SHP77 treated with DMSO at 0.1 percent for 48 hours (cell line): ENCODE results near the gene SIRPA.

Experiments
- DNase-seq: peaks from one replicate; lab custom pipeline; 2025; lab: John Stamatoyannopoulos, UW

SIRPA gene

GRCh38 chr20:1951436-1952115 is 56.4 kb downstream of the SIRPA start:
- no peak for DNase-seq

DNA sequence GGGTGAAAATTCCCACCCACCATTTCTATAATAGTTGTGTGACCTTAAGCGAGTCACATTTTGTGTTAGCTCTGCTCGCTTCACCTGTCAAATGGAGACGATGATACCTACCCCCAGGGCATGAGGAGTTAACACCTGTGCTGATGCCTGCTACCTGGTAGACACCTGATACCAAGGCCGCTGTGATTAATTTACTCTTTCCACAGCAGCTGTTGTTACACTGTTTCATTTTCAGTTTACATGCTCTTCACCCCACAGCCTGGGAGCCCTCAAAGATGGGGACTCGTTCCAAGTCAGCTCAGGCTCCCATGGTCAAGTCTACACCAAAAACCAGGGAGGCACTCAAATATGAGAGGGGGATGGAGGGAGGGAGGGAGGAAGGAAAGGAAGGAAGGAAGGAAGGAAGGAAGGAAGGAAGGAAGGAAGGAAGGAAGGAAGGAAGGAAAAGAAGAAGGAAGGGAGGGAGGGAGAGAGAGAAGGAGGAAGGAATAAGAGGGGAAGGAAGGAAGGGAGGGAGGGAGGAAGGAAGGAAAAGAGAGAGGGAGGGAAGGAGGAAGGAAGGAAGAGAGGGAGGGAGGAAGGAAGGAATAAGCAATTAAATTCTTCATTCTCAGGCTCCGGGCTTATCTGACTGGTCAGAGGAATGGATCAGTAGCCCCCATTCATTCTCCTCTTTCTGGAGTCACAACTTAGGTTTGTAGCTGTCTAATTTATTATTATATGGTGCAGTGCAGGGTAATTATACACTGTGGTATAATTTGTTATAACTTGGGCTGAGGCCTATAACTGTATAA is 57.7 kb downstream of the SIRPA start:
- DNase-seq = no peak

DNA sequence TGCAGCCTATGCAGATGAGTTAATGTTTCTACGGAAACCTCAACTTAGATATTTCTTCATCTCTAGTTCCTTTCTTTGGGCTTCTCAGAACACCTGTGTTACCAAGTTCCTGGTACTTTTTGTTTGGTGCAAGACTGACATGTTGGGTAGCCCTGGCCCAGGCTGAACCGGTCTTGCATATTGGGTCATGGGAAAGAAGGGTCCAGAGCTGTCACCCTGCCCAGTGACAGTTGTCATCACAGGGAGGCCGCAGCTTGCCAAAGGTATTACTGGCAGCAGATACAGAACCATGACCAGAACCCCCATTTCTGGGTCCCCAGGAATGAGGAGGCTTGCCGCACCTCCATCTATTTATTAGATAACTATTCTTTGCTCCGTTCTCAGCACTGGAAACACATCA is 58.4 kb downstream of the SIRPA start:
- no peak for DNase-seq

DNA sequence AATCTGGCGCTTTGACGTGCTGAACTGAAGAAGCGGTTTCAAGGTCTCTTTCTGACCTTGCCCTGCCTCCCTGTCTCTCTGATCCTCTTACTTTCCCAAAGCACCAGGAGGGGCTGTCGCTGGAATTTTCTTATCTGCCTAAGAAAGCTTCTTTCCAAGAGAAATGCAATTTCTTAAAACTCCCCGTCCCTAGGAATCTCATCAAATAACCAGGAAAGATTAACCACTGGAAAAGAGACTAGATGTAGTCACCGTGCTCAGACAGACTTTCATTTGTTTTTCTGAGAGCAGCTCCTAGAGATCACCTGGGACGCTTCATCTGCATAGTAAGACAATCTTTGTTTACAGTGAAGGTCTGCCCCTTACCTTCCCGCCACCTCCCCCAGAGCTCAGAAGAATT is 60.0 kb downstream of the SIRPA start:
- no peak for DNase-seq

DNA sequence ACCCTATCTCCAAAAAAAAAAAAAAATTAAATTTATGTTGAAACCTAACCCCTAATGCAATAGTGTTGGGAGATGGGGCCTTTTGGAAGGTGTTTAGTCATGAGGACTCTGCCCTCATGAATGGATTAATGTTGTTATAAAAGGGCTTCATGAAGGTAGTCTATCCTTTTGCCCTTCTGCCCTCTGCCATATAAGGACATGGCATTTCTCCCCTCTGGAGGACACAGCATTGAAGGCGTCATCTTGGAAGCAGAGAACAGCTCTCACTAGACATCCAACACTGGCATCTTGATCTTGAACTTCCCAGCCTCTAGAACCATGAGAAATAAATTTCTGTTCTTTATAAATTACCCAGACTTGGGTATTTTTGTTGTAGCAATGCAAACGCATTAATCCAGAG is 63.2 kb downstream of the SIRPA start:
- DNase-seq = no peak

DNA sequence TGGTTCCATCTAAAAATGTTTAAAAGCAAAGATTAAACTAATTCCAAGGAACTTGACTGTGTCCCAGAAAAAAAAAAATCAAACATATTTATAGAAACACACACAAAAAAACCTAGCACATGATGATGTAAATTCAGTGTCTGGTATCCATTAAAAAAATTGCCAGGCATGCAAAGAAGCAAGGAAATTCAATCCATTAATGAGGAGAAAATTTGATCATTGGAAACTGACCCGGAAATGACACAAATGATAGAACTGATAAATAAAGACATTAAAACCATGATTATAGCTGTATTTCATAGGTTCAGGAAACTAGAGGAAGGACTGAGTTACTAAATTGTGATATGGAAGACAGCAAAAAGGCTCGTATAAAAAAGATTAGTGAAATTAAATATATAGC is 63.9 kb downstream of the SIRPA start:
- no peak for DNase-seq

GRCh38 chr20:1961374-1961773 is 66.2 kb downstream of the SIRPA start:
- DNase-seq = no peak

- no peak for DNase-seq
Measured at GRCh38 chr20:1964061-1964460, 68.9 kb downstream of the SIRPA start.

GRCh38 chr20:1964659-1965405 is 69.6 kb downstream of the SIRPA start:
- DNase-seq = no peak

GRCh38 chr20:1965520-1966351 is 70.5 kb downstream of the SIRPA start:
- DNase-seq = no peak

GRCh38 chr20:1968964-1969363 is 73.8 kb downstream of the SIRPA start:
- DNase-seq = no peak

DNA sequence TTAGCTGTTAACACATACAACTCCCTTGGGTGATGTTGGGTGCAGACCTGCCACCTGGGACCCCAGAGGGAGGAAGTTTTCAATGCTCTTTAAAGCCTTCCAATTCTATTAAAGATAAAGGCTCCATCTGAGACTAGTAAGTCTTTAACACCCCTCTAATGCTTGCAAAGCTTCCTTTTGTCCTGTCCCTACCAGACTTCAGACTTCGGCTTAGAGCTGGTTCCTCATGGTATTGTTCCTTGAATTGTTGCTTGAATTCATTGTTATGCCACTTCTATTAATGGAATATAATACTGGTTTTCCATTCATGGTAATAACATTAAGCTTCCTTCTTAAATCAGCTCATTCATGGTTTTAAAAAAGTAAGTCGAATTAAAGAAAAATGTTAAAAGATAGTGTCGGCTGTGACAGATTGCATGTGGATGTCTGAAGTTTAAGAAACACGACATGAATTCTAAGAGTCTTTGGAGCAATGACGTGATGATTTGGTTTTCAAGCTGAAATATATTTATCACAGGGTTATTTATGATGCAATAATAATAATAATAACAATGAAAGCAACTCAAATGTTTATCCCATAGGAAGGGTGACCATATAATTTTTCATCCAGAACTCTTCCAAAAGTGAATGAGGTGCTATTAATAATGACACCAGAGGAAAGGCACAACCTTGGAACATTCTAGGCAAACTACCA is 76.8 kb downstream of the SIRPA start:
- no peak for DNase-seq

DNA sequence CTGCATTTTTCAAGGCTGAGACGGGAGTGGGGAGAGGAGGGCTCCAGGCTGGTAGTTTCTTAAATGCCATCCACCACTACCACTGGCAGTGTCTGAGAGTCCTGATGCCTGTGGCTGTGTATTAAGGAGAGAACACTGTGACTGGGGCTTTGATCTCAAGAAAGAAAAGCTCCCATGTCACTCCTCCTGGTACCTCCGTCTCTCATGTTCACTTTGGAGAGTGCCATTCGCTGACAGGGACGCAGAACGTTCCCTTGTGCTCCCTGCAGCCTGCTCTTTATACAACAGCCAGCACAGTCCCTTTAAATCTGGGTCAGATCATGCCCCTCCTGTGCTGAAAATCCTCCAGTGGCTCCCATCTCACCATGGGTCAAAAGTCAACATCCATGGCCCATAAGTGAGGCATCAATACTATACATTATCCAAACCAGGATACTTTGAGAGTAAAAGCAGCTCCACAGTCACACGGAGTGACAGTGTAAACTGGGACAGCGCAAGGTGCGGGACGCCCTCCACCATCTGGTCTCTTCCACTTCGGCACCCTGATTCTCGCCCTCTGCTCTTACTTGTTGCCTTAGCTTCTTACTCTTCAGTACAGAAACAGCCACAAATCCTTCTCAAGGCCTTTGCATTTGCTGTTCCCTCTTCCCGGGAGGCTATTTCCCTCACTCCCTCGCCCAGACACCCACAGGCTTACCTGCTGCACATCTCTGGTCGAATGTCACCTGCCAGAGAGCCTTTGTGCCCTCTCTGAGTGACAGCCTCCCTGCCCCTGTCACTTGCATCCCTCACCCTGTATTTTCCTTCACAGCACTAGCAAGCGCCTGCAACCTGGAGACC is 78.6 kb downstream of the SIRPA start:
- no peak for DNase-seq

DNA sequence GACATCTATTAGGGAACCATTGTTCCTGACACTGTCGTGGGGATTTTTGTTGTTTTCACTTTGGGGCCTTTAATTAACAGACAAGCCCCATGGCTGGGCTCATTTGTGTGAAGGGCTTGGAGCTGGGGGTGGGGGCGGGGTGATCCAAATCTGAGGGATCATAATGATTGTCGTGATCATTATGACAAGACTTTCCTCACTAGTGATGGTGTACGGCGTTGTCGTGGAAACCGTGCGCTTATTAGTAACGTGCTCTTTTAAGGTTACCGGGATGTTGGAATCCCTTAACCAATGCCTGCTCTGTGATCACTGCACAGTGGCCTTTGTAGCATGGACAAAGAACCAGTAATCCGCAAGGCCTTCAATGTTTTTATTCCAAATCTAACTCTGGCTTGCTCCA is 80.1 kb downstream of the SIRPA start:
- no peak for DNase-seq

DNA sequence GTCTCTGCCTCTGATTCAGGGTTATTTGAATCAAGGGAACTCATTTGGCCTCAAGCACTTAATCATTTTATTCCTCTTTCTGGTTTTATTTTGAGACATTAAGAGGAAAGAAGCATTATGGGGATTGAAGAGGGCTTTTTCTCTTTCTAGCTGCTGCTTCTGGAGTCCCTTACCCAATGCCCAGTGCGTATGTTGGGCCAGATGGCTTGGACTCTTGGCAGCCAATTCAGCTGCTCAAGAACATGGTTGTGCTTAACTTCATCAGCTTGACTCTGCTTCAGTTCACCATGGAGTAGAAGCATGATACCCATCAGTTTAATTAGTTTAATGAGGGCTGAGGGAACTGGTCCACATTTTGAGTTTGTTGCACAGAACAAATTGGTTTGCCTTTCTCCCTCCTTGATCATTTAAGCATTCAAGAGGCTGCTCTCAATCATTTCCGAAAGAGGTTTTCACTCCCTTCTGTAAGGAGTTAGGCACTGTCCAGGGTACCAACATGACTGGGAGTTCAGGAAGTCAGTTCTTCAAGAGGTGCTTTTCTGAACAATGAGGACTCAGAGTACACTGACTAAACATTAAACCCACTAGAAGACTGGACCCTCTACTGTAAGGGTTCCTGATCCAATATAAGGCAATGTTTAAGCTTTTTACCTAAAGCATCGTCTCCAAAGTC is 84.0 kb downstream of the SIRPA start:
- no peak for DNase-seq

DNA sequence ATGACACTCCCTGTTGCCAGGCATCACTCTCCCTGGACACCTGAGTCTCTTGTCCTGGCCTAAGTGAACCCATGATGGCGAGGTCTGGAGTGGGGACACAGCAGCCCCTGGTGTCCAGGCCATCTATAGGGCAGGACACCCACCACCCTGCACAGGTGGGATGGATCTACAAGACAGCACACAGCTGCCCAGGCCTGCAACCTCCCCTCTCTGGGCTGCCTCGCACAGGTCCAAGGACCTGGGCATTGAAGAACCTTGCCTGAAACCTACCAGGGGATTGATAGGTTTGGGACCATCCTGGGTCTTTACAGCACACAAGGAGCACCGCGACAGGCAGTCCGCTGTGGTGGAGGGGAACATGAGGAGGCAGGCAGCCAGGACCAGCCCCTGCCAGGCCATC is 87.5 kb downstream of the SIRPA start:
- DNase-seq = no peak

- no peak for DNase-seq
Measured at GRCh38 chr20:1983301-1983700, 88.1 kb downstream of the SIRPA start.

DNA sequence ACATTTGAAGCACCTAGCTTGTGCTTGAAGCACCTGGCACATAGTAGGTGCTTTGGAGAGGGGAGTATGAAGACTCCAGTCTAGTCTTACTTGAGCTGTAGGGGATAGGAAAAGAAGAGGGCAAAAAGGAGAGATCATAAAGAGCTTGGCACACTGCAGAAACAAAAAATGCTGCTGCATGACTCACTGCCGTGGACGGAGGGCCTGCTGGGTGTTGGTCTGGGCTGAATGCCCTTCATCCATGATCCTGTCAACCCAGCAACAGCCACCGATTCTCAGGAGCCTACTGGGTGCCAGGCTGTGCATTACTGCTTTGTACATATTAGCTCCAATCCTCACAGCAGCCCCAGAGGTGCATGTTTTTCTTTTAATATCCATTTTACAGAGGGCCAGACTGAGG is 92.6 kb downstream of the SIRPA start:
- DNase-seq = no peak
